Measurements from ENCODE around the gene THUMPD3.

DNA sequence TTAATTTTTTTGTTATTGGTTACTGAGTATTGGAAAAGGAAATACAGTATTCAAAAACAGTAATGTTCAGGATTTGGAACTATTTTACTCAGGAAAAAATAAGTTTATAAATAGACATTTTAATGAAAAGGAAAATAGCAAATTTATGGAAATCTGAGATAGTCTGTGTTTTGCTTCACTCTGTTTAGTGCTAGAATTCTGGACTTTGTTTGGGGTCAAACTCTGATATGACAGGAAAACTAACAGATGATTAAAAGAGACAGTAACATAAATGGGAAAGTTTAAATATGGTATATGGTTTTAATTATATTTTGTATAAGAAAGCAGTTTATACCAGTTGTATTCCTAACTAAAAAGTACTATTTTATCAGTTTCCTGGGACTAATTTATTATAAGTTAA, 52.0 kb downstream of the THUMPD3 start:
- TF ChIP-seq, protein P1, sequence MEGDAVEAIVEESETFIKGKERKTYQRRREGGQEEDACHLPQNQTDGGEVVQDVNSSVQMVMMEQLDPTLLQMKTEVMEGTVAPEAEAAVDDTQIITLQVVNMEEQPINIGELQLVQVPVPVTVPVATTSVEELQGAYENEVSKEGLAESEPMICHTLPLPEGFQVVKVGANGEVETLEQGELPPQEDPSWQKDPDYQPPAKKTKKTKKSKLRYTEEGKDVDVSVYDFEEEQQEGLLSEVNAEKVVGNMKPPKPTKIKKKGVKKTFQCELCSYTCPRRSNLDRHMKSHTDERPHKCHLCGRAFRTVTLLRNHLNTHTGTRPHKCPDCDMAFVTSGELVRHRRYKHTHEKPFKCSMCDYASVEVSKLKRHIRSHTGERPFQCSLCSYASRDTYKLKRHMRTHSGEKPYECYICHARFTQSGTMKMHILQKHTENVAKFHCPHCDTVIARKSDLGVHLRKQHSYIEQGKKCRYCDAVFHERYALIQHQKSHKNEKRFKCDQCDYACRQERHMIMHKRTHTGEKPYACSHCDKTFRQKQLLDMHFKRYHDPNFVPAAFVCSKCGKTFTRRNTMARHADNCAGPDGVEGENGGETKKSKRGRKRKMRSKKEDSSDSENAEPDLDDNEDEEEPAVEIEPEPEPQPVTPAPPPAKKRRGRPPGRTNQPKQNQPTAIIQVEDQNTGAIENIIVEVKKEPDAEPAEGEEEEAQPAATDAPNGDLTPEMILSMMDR (IDR thresholded peaks at IDR 0.05): no peak
- TF ChIP-seq POLR2A (IDR thresholded peaks at IDR 0.05): no peak
- no peak for TF ChIP-seq EP300 (IDR thresholded peaks at IDR 0.05)
